GM12878 (cell line): ENCODE results near the gene TMC8. TPM values are rescaled to one million over a fixed set of nuclear protein-coding genes. Genes with fewer than 3 reads are reported as not detected.
A peak's percentile ranks its signal among the peaks of the same experiment; 100 is the strongest.

Source experiments
- ATF3 ChIP-seq: IDR thresholded peaks from 2 replicates; pipeline ENCODE4 v1.6.1; 2011; ENCODE audit warnings: low read depth, mild to moderate bottlenecking, low read length, moderate library complexity, borderline replicate concordance; ENCODE audit errors: extremely low read depth
- HDGF ChIP-seq: fragments of 450-650 bp; IDR thresholded peaks from 2 replicates; pipeline ENCODE4 v1.6.1; 2016; ENCODE audit warnings: antibody characterized with exemption
- HSF1 ChIP-seq: fragments of 150-350 bp; IDR thresholded peaks from 2 replicates; pipeline ENCODE4 v1.6.1; 2014; ENCODE audit warnings: mild to moderate bottlenecking, low read depth, low read length
- IKZF2 ChIP-seq, 2 experiments: fragments of 450-650 bp; IDR thresholded peaks; 2 replicates each; pipeline ENCODE4 v1.6.1; 2017; ENCODE audit warnings: mild to moderate bottlenecking in 2 of 2, moderate library complexity in 2 of 2
- MLLT1 ChIP-seq: fragments of 450-650 bp; IDR thresholded peaks from 2 replicates; pipeline ENCODE4 v1.6.1; 2016; ENCODE audit warnings: mild to moderate bottlenecking
- NR2C2 ChIP-seq: IDR thresholded peaks from 2 replicates; pipeline ENCODE4 v1.6.1; 2011; ENCODE audit warnings: borderline replicate concordance, low read depth; ENCODE audit not compliant: control insufficient read depth, insufficient read length
- PKNOX1 ChIP-seq: fragments of 450-650 bp; IDR thresholded peaks from 2 replicates; pipeline ENCODE4 v1.6.1; 2016; ENCODE audit warnings: mild to moderate bottlenecking
- PRDM15 ChIP-seq: fragments of 450-650 bp; formaldehyde crosslinking; IDR thresholded peaks from 2 replicates; pipeline ENCODE4 v1.4.0; 2020; ENCODE audit warnings: mild to moderate bottlenecking, moderate library complexity
- RAD51 ChIP-seq: fragments of 450-650 bp; IDR thresholded peaks from 2 replicates; pipeline ENCODE4 v1.6.1; 2016; ENCODE audit warnings: moderate library complexity, mild to moderate bottlenecking, inconsistent platforms
- RELA ChIP-seq: fragments of 450-650 bp; IDR thresholded peaks from 2 replicates; pipeline ENCODE4 v1.8.0; 2014; ENCODE audit warnings: borderline replicate concordance; ENCODE audit not compliant: partially characterized antibody
- SMAD5 ChIP-seq: IDR thresholded peaks from 2 replicates; pipeline ENCODE4 v1.6.1; 2016; ENCODE audit warnings: antibody characterized with exemption, low read depth
- SMARCA5 ChIP-seq: fragments of 450-650 bp; IDR thresholded peaks from 2 replicates; pipeline ENCODE4 v1.6.1; 2017; ENCODE audit warnings: mild to moderate bottlenecking
- SMC3 ChIP-seq: IDR thresholded peaks from 2 replicates; pipeline ENCODE4 v1.6.1; 2011; ENCODE audit warnings: low read length, improper control_type of control experiment, borderline replicate concordance
- SP1 ChIP-seq: IDR thresholded peaks from one replicate; pipeline ENCODE4 v1.6.1; 2011; ENCODE audit warnings: low read depth, low read length
- SREBF2 ChIP-seq: IDR thresholded peaks from 2 replicates; pipeline ENCODE4 v1.6.1; 2012; ENCODE audit warnings: mild to moderate bottlenecking, low read length
- STAT1 ChIP-seq: fragments of 450-650 bp; conservative IDR thresholded peaks from 2 replicates; pipeline ENCODE4 v1.6.1; 2014; ENCODE audit warnings: antibody characterized with exemption, mild to moderate bottlenecking
- ZNF687 ChIP-seq: fragments of 450-650 bp; IDR thresholded peaks from 2 replicates; pipeline ENCODE4 v1.6.1; 2017; ENCODE audit warnings: mild to moderate bottlenecking, moderate library complexity
- ZSCAN29 ChIP-seq: fragments of 450-650 bp; IDR thresholded peaks from 2 replicates; pipeline ENCODE4 v1.6.1; 2017; ENCODE audit warnings: mild to moderate bottlenecking, moderate library complexity
- polyA plus RNA-seq, 11 experiments: library from polyadenylated mRNA; depleted of rRNA in 4 of 11; unstranded in 6 of 11; stranded (reverse) in 5 of 11; fragments of >200 nt; fragmentation: Nextera tagmentation in 4 of 11; fragmentation: Illumina TruSeq in 1 of 11; extraction: Ambion mirVana in 4 of 11; extraction: Trizol in 1 of 11; gene quantifications; 1 replicate in 1 of 11; 2 replicates in 10 of 11; pipeline versions ENCODE4 v1.2.1 to v1.2.3, GENCODE V29; 2011 to 2016; ENCODE audit warnings: inconsistent platforms in 2 of 11, missing spikeins in 2 of 11, low read depth in 1 of 11
- total RNA-seq, 4 experiments: library from RNA; depleted of rRNA in 3 of 4; stranded (reverse); fragments of >200 nt in 3 of 4; fragmentation: Illumina TruSeq in 1 of 4; extraction: Trizol in 1 of 4; gene quantifications; 2 replicates each; pipeline versions ENCODE4 v1.2.1 to v1.2.3, GENCODE V29; 2013 to 2021

TMC8 gene
- total and polyA plus RNA-seq, 10 of the 15 experiments (the other 5 are each of a cell fraction or from before 2014, with no cell fraction given) = 2.7 to 128 (median 40.0) TPM

GRCh38 chr17:78147315-78147998 lies 16.9 kb downstream of the TMC8 start (continued):
- TF ChIP-seq SMARCA5 (peak; percentile 40; the same call in 1 of the 2 replicates), PKNOX1 (no peak), NR2C2 (no peak), ZSCAN29 (peak; percentile 74; the same call in 1 of the 2 replicates), RAD51 (no peak), SREBF2 (no peak), IKZF2 (IDR thresholded peaks at IDR 0.05) (peak; percentile 78 to 83; a peak in 3 of 4 replicates), ATF3 (no peak), STAT1 (no peak), PRDM15 (CRISPR knock-in tag) (no peak), RELA (peak; percentile 86), HSF1 (no peak), SMC3 (no peak), ZNF687 (peak; percentile 96), HDGF (peak; percentile 67), SP1 (no peak), MLLT1 (peak; percentile 49; the same call in 1 of the 2 replicates), SMAD5 (no peak)
